HepG2 (cell line): ENCODE data around the gene CNDP1. TPM values are rescaled to one million over a fixed set of nuclear protein-coding genes. Genes with fewer than 3 reads are reported as not detected.

Experiments
- CAMTA2 ChIP-seq: sonication (generic); formaldehyde crosslinking; IDR thresholded peaks from 2 replicates; pipeline ENCODE4 v1.4.0; 2020; ENCODE audit warnings: mild to moderate bottlenecking, missing genetic modification reagents, borderline replicate concordance
- GTF2F1 ChIP-seq: fragments of 150-350 bp; IDR thresholded peaks from 2 replicates; pipeline ENCODE4 v1.6.1; 2014; ENCODE audit warnings: low read length
- MAFF ChIP-seq: IDR thresholded peaks from 2 replicates; pipeline ENCODE4 v1.6.1; 2011; ENCODE audit warnings: low read depth, low read length, improper control_type of control experiment
- MED1 ChIP-seq: sonication (generic); formaldehyde crosslinking; IDR thresholded peaks from 2 replicates; pipeline ENCODE4 v1.4.0; 2020; ENCODE audit warnings: missing genetic modification reagents
- MXD3 ChIP-seq: IDR thresholded peaks from 2 replicates; pipeline ENCODE4 v1.6.1; 2016; ENCODE audit warnings: mild to moderate bottlenecking, missing biosample characterization, missing genetic modification reagents
- NFRKB ChIP-seq: fragments of 450-650 bp; IDR thresholded peaks from 2 replicates; pipeline ENCODE4 v1.6.1; 2017
- PHF8 ChIP-seq: sonication (generic); formaldehyde crosslinking; IDR thresholded peaks from 2 replicates; pipeline ENCODE4 v1.5.0; 2020; ENCODE audit warnings: missing genetic modification reagents
- RARA ChIP-seq: IDR thresholded peaks from 2 replicates; pipeline ENCODE4 v1.6.1; 2016; ENCODE audit warnings: missing genetic modification reagents, missing compliant biosample characterization
- RFXANK ChIP-seq: IDR thresholded peaks from 2 replicates; pipeline ENCODE4 v1.6.1; 2016
- SPEN ChIP-seq: sonication (generic); formaldehyde crosslinking; IDR thresholded peaks from 2 replicates; pipeline ENCODE4 v1.5.1; 2020; ENCODE audit warnings: low read depth, mild to moderate bottlenecking, missing genetic modification reagents
- TP53 ChIP-seq: sonication (generic); formaldehyde crosslinking; conservative IDR thresholded peaks from 2 replicates; pipeline ENCODE4 v1.4.0; 2020; ENCODE audit warnings: missing genetic modification reagents
- YEATS2 ChIP-seq: sonication (generic); formaldehyde crosslinking; IDR thresholded peaks from 2 replicates; pipeline ENCODE4 v1.4.0; 2020; ENCODE audit warnings: missing genetic modification reagents, borderline replicate concordance
- ZFY ChIP-seq: sonication (generic); formaldehyde crosslinking; IDR thresholded peaks from 2 replicates; pipeline ENCODE4 v1.4.0; 2020; ENCODE audit warnings: missing genetic modification reagents
- ZNF263 ChIP-seq: sonication (generic); formaldehyde crosslinking; IDR thresholded peaks from 2 replicates; pipeline ENCODE4 v1.4.0; 2020; ENCODE audit warnings: missing genetic modification reagents
- ZNF280D ChIP-seq: sonication (generic); formaldehyde crosslinking; IDR thresholded peaks from 2 replicates; pipeline ENCODE4 v1.5.1; 2020; ENCODE audit warnings: mild to moderate bottlenecking, missing genetic modification reagents
- ZNF484 ChIP-seq: sonication (generic); formaldehyde crosslinking; IDR thresholded peaks from 2 replicates; pipeline ENCODE4 v1.5.1; 2020; ENCODE audit warnings: mild to moderate bottlenecking, low read depth, missing genetic modification reagents, borderline replicate concordance
- ZNF563 ChIP-seq: sonication (generic); formaldehyde crosslinking; IDR thresholded peaks from 2 replicates; pipeline ENCODE4 v1.8.0; 2022; ENCODE audit warnings: mild to moderate bottlenecking, moderate library complexity, missing genetic modification reagents
- ZNF576 ChIP-seq: sonication (generic); formaldehyde crosslinking; IDR thresholded peaks from 2 replicates; pipeline ENCODE4 v1.4.0; 2020; ENCODE audit warnings: mild to moderate bottlenecking, missing genetic modification reagents
- ZNF577 ChIP-seq: sonication (generic); formaldehyde crosslinking; IDR thresholded peaks from 2 replicates; pipeline ENCODE4 v1.4.0; 2020; ENCODE audit warnings: mild to moderate bottlenecking, low read depth, missing genetic modification reagents, borderline replicate concordance
- ZNF678 ChIP-seq: sonication (generic); formaldehyde crosslinking; IDR thresholded peaks from 2 replicates; pipeline ENCODE4 v1.4.0; 2020; ENCODE audit warnings: mild to moderate bottlenecking, missing genetic modification reagents
- ZNF788 ChIP-seq: sonication (generic); formaldehyde crosslinking; IDR thresholded peaks from 2 replicates; pipeline ENCODE4 v1.5.0; 2020; ENCODE audit warnings: mild to moderate bottlenecking, missing genetic modification reagents, borderline replicate concordance
- ZNF816 ChIP-seq: sonication (generic); formaldehyde crosslinking; IDR thresholded peaks from 2 replicates; pipeline ENCODE4 v1.8.0; 2022; ENCODE audit warnings: missing genetic modification reagents, mild to moderate bottlenecking, borderline replicate concordance
- polyA plus RNA-seq, 8 experiments: library from polyadenylated mRNA; depleted of rRNA in 3 of 8; stranded (reverse) in 7 of 8; unstranded in 1 of 8; fragments of >200 nt; fragmentation: Illumina TruSeq in 4 of 8; extraction: Trizol in 4 of 8; gene quantifications; 2 replicates each; pipeline versions ENCODE4 v1.2.1 to v1.2.3, GENCODE V29; 2011 to 2016; ENCODE audit warnings: low read depth in 4 of 8, missing spikeins in 1 of 8, mixed read lengths in 1 of 8; ENCODE audit not compliant: insufficient read depth in 1 of 8
- total RNA-seq, 5 experiments: library from RNA; depleted of rRNA; stranded (reverse); fragments of >200 nt; fragmentation: Illumina TruSeq; extraction: Trizol; gene quantifications; 2 replicates each; pipeline ENCODE4 v1.2.3, GENCODE V29; 2016; ENCODE audit warnings: low read depth in 1 of 5
- TF ChIP-seq, protein P1 (sequence below): sonication (generic); formaldehyde crosslinking; IDR thresholded peaks from 2 replicates; pipeline ENCODE4 v1.4.0; 2020; ENCODE audit warnings: missing genetic modification reagents

Gene CNDP1
- total and polyA plus RNA-seq, 2 of the 13 experiments (the other 11 are each of a cell fraction or from before 2014, with no cell fraction given), result 0.01 TPM; not detected in 1

GRCh38 chr18:74496508-74497323, 37.6 kb upstream of the CNDP1 start (continued):
- TF ChIP-seq ZNF280D (CRISPR knock-in tag) (no peak), RFXANK (CRISPR knock-in tag) (0 out of 2 replicates have a peak, but pooled peaks have one; percentile 11), ZNF788 (CRISPR knock-in tag) (no peak), CAMTA2 (CRISPR knock-in tag) (peak; percentile 95; the same call in 1 of the 2 replicates), ZNF816 (no peak), ZNF563 (CRISPR knock-in tag) (peak; percentile 87), NFRKB (no peak), SPEN (CRISPR knock-in tag) (peak; percentile 24; the same call in 1 of the 2 replicates), ZFY (CRISPR knock-in tag) (peak; percentile 70), ZNF678 (CRISPR knock-in tag) (peak; percentile 69; the same call in 1 of the 2 replicates), MED1 (no peak), RARA (no peak), ZNF263 (CRISPR knock-in tag) (no peak), PHF8 (CRISPR knock-in tag) (peak; percentile 3; the same call in 1 of the 2 replicates), MAFF (no peak), MXD3 (no peak; the same call in none of the 2 replicates), ZNF484 (CRISPR knock-in tag) (no peak), GTF2F1 (no peak), YEATS2 (no peak), ZNF576 (CRISPR knock-in tag) (0 out of 2 replicates have a peak, but pooled peaks have one; percentile 36), TP53 (CRISPR knock-in tag) (no peak), ZNF577 (peak; percentile 73; the same call in 1 of the 2 replicates)
- TF ChIP-seq, protein P1, sequence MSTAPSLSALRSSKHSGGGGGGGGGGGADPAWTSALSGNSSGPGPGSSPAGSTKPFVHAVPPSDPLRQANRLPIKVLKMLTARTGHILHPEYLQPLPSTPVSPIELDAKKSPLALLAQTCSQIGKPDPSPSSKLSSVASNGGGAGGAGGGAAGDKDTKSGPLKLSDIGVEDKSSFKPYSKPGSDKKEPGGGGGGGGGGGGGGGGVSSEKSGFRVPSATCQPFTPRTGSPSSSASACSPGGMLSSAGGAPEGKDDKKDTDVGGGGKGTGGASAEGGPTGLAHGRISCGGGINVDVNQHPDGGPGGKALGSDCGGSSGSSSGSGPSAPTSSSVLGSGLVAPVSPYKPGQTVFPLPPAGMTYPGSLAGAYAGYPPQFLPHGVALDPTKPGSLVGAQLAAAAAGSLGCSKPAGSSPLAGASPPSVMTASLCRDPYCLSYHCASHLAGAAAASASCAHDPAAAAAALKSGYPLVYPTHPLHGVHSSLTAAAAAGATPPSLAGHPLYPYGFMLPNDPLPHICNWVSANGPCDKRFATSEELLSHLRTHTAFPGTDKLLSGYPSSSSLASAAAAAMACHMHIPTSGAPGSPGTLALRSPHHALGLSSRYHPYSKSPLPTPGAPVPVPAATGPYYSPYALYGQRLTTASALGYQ, result no peak
